ENCODE results near the gene ALS2CL.
A peak's percentile ranks its signal among the peaks of the same experiment; 100 is the strongest.

Gene ALS2CL

GRCh38 chr3:46707601-46708011, 14.1 kb upstream of the ALS2CL start:
- Histone ChIP-seq H3K14ac (ENCODE audit: low read length in 2 of 2) (no peak overlapping the region), H3K4me3 (ENCODE audit: insufficient read depth in 1 of 2, low read depth in 1 of 2, low read length in 2 of 2) (no peak overlapping the region), H2BK15ac (ENCODE audit: low read depth, poor library complexity, severe bottlenecking) (no peak overlapping the region), H3K36me3 (ENCODE audit: control insufficient read depth in 1 of 2, insufficient read depth in 2 of 2, low read depth in 1 of 2, low read length in 2 of 2) (no peaks in the 10 kb centered on the region), H2AFZ (ENCODE audit: low read depth, low read length) (no peak overlapping the region), H3K27me3 (ENCODE audit: control insufficient read depth in 1 of 2, insufficient read depth in 1 of 2, low read length in 2 of 2) (peaks cover 22 to 40% of the 10 kb centered on the region in 2 experiments), H3K4ac (ENCODE audit: low read depth in 1 of 2, low read length in 2 of 2) (no peak overlapping the region), H4K8ac (ENCODE audit: low read length) (no peak overlapping the region), H3K9ac (ENCODE audit: low read length) (no peak overlapping the region), H3K4me1 (ENCODE audit: control insufficient read depth, insufficient read depth, low read depth, low read length) (peaks cover 8% of the 10 kb centered on the region), H2BK12ac (ENCODE audit: low read length in 2 of 2) (no peak overlapping the region), H4K91ac (ENCODE audit: low read length) (no peak overlapping the region), H3K79me1 (replicated peaks; ENCODE audit: low read length, poor library complexity, severe bottlenecking) (no peaks in the 10 kb centered on the region), H3K4me2 (ENCODE audit: low read length, poor library complexity, severe bottlenecking) (no peak overlapping the region), H2BK120ac (ENCODE audit: low read depth, low read length) (no peak overlapping the region), H2BK5ac (ENCODE audit: low read depth, low read length, poor library complexity, severe bottlenecking) (no peak overlapping the region), H3K23ac (ENCODE audit: low read length in 2 of 2) (no peak overlapping the region), H3K9me3 (ENCODE audit: control insufficient read depth, low read length) (no peaks in the 10 kb centered on the region), H3K27ac (ENCODE audit: low read length, poor library complexity, severe bottlenecking) (no peak overlapping the region), H3K18ac (ENCODE audit: low read depth in 1 of 2, low read length in 2 of 2) (no peak overlapping the region), H2AK5ac (ENCODE audit: low read length, severe bottlenecking) (no peak overlapping the region)
- DNase-seq = no peak
- WGBS = 92% methylated on average over 7 of the region's 7 CpGs

DNA sequence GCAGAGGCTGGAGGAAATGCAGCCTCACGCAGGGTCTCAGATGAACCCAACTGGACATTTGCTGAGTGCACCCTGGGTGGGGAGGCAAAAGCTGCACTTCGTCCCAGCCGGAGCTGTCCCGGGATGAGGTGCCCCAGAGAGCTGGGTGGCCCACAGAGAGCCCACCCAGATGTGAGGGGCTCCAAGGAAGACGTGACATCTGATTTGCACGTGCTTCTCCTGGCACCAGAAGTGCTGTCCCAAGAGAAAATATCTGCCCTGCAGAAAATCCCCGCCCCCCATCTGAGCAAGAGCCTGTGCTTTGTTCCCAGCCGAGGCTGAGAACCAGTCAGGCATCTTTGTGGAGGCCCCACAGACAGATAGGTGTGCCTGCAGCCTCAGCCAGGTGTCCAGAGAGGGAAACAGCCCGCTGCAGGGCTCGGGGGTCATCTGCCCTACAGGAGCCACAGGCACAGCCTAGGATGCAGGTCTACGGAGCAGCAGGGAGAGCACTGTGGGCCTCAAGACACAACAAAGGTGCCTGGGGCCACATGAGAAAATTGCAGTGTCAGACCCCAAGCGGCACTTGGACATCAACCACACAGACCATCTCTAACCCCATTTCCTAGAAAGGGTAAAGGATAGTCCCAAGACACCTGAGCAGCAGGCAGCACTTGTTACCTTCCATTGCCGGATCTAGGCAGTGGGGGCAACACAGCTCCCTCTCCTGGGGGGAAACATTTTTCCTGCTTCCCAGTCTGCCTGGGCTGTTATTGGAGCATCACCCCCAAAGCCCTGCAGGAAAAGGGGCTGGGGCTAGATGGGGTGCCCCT, 13.5 kb upstream of the ALS2CL start:
- Histone ChIP-seq H3K4me3 (ENCODE audit: insufficient read depth in 1 of 2, low read depth in 1 of 2, low read length in 2 of 2) (no peak overlapping the region), H3K4me1 (ENCODE audit: control insufficient read depth, insufficient read depth, low read depth, low read length) (peaks cover 8% of the 10 kb centered on the region), H3K14ac (ENCODE audit: low read length in 2 of 2) (no peak overlapping the region), H3K36me3 (ENCODE audit: control insufficient read depth in 1 of 2, insufficient read depth in 2 of 2, low read depth in 1 of 2, low read length in 2 of 2) (no peaks in the 10 kb centered on the region), H3K27me3 (ENCODE audit: control insufficient read depth in 1 of 2, insufficient read depth in 1 of 2, low read length in 2 of 2) (peaks cover 28 to 46% of the 10 kb centered on the region in 2 experiments), H2AK5ac (ENCODE audit: low read length, severe bottlenecking) (no peak overlapping the region), H3K9me3 (ENCODE audit: control insufficient read depth, low read length) (no peaks in the 10 kb centered on the region), H3K9ac (ENCODE audit: low read length) (no peak overlapping the region), H3K23ac (ENCODE audit: low read length in 2 of 2) (no peak overlapping the region), H3K4ac (ENCODE audit: low read depth in 1 of 2, low read length in 2 of 2) (peak overlapping the region in 1 of 2 experiments; percentile 24), H2BK15ac (ENCODE audit: low read depth, poor library complexity, severe bottlenecking) (no peak overlapping the region), H2BK120ac (ENCODE audit: low read depth, low read length) (no peak overlapping the region), H4K91ac (ENCODE audit: low read length) (no peak overlapping the region), H4K8ac (ENCODE audit: low read length) (no peak overlapping the region), H3K18ac (ENCODE audit: low read depth in 1 of 2, low read length in 2 of 2) (no peak overlapping the region), H2BK12ac (ENCODE audit: low read length in 2 of 2) (no peak overlapping the region), H3K4me2 (ENCODE audit: low read length, poor library complexity, severe bottlenecking) (no peak overlapping the region), H2BK5ac (ENCODE audit: low read depth, low read length, poor library complexity, severe bottlenecking) (no peak overlapping the region), H2AFZ (ENCODE audit: low read depth, low read length) (no peak overlapping the region), H3K79me1 (replicated peaks; ENCODE audit: low read length, poor library complexity, severe bottlenecking) (no peaks in the 10 kb centered on the region), H3K27ac (ENCODE audit: low read length, poor library complexity, severe bottlenecking) (no peak overlapping the region)
- WGBS = 75% methylated on average over 13 of the region's 13 CpGs
- DNase-seq = no peak

DNA sequence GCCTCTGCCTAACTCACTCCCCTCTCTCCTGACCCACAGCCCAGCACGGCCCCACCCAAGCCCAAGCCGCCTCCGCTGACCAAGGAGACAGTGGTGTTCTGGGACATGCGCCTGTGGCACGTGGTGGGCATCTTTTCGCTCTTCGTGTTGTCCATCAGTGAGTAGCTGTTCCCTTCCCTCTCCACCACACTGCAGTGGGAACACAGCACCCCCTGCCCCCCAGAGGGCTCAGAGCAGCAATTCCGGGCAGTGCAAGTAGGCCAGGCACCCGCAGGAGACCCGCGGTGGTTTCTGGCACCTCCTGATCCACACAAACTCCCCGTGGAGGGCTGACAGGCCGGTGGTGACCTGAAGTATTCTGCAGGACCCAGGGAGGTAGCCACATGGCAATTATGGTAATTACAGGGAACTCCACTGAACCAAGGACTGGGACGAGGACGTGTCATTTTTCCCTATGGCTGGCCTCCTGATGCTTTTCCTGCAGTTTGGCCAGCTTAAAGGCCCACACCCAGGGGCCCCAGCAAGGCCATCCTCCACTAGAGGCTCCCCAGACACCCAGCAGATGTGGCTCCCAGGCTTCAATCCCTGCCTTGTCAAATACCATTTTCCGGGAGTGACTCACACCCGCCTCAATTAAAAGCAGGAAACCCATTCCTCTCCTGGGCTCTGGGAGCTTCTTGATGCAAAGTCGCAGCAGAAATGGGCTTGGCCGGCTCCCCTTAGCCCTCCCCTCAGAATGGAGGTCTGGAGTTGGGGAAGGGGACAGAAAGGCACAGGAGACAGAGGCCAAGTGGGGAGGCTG, 12.5 kb upstream of the ALS2CL start:
- Histone ChIP-seq H3K27ac (ENCODE audit: low read length, poor library complexity, severe bottlenecking) (no peak overlapping the region), H3K9ac (ENCODE audit: low read length) (no peak overlapping the region), H3K36me3 (ENCODE audit: control insufficient read depth in 1 of 2, insufficient read depth in 2 of 2, low read depth in 1 of 2, low read length in 2 of 2) (no peaks in the 10 kb centered on the region), H3K9me3 (ENCODE audit: control insufficient read depth, low read length) (no peaks in the 10 kb centered on the region), H3K27me3 (ENCODE audit: control insufficient read depth in 1 of 2, insufficient read depth in 1 of 2, low read length in 2 of 2) (peaks cover 34 to 54% of the 10 kb centered on the region in 2 experiments), H2BK15ac (ENCODE audit: low read depth, poor library complexity, severe bottlenecking) (peak overlapping the region; percentile 15), H3K23ac (ENCODE audit: low read length in 2 of 2) (no peak overlapping the region), H3K4ac (ENCODE audit: low read depth in 1 of 2, low read length in 2 of 2) (no peak overlapping the region), H2BK120ac (ENCODE audit: low read depth, low read length) (no peak overlapping the region), H3K79me1 (replicated peaks; ENCODE audit: low read length, poor library complexity, severe bottlenecking) (no peaks in the 10 kb centered on the region), H4K8ac (ENCODE audit: low read length) (no peak overlapping the region), H3K4me1 (ENCODE audit: control insufficient read depth, insufficient read depth, low read depth, low read length) (peaks cover 12% of the 10 kb centered on the region), H2BK12ac (ENCODE audit: low read length in 2 of 2) (no peak overlapping the region), H2BK5ac (ENCODE audit: low read depth, low read length, poor library complexity, severe bottlenecking) (no peak overlapping the region), H3K14ac (ENCODE audit: low read length in 2 of 2) (no peak overlapping the region), H3K18ac (ENCODE audit: low read depth in 1 of 2, low read length in 2 of 2) (no peak overlapping the region), H2AK5ac (ENCODE audit: low read length, severe bottlenecking) (no peak overlapping the region), H3K4me2 (ENCODE audit: low read length, poor library complexity, severe bottlenecking) (no peak overlapping the region), H4K91ac (ENCODE audit: low read length) (no peak overlapping the region), H3K4me3 (ENCODE audit: insufficient read depth in 1 of 2, low read depth in 1 of 2, low read length in 2 of 2) (no peak overlapping the region), H2AFZ (ENCODE audit: low read depth, low read length) (no peak overlapping the region)
- WGBS = 60% methylated on average over 19 of the region's 19 CpGs
- DNase-seq = peak; percentile 66

- DNase-seq = peak; percentile 75
Measured at GRCh38 chr3:46705022-46705530, 11.6 kb upstream of the ALS2CL start.

More at GRCh38 chr3:46705022-46705530, 11.6 kb upstream of the ALS2CL start:
- no peaks in the 10 kb centered on the region for H3K9me3 ChIP-seq (ENCODE audit: control insufficient read depth, low read length)
- no peak overlapping the region for H2BK120ac ChIP-seq (ENCODE audit: low read depth, low read length)
- H4K91ac ChIP-seq (ENCODE audit: low read length) = no peak overlapping the region
- H4K8ac ChIP-seq (ENCODE audit: low read length) = no peak overlapping the region
- no peaks in the 10 kb centered on the region for H3K36me3 ChIP-seq (ENCODE audit: control insufficient read depth in 1 of 2, insufficient read depth in 2 of 2, low read depth in 1 of 2, low read length in 2 of 2)
- 0% methylated on average over 3 of the region's 4 CpGs for WGBS
- no peak overlapping the region for H3K9ac ChIP-seq (ENCODE audit: low read length)
- H3K23ac ChIP-seq (ENCODE audit: low read length in 2 of 2) = no peak overlapping the region
- no peak overlapping the region for H3K4me3 ChIP-seq (ENCODE audit: insufficient read depth in 1 of 2, low read depth in 1 of 2, low read length in 2 of 2)
- H2BK15ac ChIP-seq (ENCODE audit: low read depth, poor library complexity, severe bottlenecking) = no peak overlapping the region
- no peak overlapping the region for H3K4me2 ChIP-seq (ENCODE audit: low read length, poor library complexity, severe bottlenecking)
- no peak overlapping the region for H2BK5ac ChIP-seq (ENCODE audit: low read depth, low read length, poor library complexity, severe bottlenecking)
- H3K27me3 ChIP-seq (ENCODE audit: control insufficient read depth in 1 of 2, insufficient read depth in 1 of 2, low read length in 2 of 2) = peaks cover 43 to 58% of the 10 kb centered on the region in 2 experiments
- H2AK5ac ChIP-seq (ENCODE audit: low read length, severe bottlenecking) = no peak overlapping the region
- no peak overlapping the region for H2AFZ ChIP-seq (ENCODE audit: low read depth, low read length)
- H3K14ac ChIP-seq (ENCODE audit: low read length in 2 of 2) = no peak overlapping the region
- peaks cover 15% of the 10 kb centered on the region for H3K4me1 ChIP-seq (ENCODE audit: control insufficient read depth, insufficient read depth, low read depth, low read length)
- no peak overlapping the region for H3K27ac ChIP-seq (ENCODE audit: low read length, poor library complexity, severe bottlenecking)
- no peak overlapping the region for H3K4ac ChIP-seq (ENCODE audit: low read depth in 1 of 2, low read length in 2 of 2)
- H2BK12ac ChIP-seq (ENCODE audit: low read length in 2 of 2) = no peak overlapping the region
- no peak overlapping the region for H3K18ac ChIP-seq (ENCODE audit: low read depth in 1 of 2, low read length in 2 of 2)
- no peaks in the 10 kb centered on the region for H3K79me1 ChIP-seq (replicated peaks; ENCODE audit: low read length, poor library complexity, severe bottlenecking)
